ENCODE results near the gene NMNAT3. TPM values are rescaled to one million over a fixed set of nuclear protein-coding genes. Genes with fewer than 3 reads are reported as not detected.
A peak's percentile ranks its signal among the peaks of the same experiment; 100 is the strongest.

The NMNAT3 gene
- total RNA-seq, 1 donor from 2014 or later, result 1.5 TPM

DNA sequence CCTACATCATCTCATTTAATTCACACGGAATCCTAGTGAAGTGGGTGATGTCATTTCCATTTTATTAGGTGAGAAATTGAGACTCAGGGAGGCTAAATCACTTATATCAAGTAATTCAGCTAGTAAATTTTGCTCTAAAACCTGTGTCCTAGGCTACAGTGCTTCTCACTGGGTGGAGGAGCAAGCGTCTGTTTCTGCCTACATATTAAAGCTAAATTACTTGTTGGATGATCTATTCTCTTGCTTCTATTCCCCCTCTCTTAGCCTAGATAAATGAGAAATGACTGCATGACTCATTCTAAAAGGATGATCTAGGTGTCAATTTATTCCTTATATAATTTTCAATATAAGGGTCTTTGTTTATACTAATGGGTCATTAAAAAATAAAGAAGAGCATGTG, 100.4 kb downstream of the NMNAT3 start:
- no peak for DNase-seq

DNA sequence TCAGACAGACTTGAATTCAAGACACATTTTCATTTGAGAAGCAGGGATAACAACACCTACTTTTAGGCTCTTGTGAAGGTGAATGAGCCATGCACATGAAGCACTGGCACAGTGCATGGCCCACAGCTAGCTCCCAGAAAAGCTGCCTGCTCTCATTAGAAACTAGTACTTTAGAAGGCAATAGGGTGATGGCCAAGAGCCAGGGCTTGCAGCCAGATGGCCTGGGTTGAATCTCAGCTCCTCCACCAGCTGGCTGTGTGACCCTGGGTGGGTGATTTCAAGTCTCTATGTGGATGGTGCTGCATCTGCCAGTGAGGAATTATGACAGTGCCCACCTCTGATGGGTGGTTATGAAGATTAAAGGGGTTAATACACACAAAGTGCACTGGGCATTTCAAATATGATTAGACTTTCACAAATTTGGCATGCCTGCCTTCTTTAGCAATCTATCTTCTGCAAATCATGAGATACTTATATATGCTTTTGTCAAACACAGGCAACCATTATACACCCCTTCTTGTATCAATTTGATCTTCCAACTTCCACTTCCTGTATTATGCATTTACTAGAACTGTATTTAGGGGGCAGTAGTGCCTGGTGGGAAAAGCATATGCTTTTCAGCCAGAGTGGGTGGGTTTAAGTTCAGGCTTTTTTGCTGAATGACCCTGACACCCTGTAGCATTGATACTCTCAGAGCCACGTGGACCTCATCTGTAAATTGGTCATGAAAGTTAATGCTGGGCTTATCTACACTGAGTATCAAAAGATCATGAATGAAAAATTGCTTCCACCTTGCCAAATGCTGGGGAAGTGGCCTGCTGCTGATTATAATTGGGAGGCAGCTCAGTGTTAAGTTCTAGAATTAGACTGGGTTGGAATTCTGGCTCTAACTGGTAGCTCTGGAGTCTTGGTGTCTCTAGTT, 103.5 kb downstream of the NMNAT3 start:
- no peak for DNase-seq

DNA sequence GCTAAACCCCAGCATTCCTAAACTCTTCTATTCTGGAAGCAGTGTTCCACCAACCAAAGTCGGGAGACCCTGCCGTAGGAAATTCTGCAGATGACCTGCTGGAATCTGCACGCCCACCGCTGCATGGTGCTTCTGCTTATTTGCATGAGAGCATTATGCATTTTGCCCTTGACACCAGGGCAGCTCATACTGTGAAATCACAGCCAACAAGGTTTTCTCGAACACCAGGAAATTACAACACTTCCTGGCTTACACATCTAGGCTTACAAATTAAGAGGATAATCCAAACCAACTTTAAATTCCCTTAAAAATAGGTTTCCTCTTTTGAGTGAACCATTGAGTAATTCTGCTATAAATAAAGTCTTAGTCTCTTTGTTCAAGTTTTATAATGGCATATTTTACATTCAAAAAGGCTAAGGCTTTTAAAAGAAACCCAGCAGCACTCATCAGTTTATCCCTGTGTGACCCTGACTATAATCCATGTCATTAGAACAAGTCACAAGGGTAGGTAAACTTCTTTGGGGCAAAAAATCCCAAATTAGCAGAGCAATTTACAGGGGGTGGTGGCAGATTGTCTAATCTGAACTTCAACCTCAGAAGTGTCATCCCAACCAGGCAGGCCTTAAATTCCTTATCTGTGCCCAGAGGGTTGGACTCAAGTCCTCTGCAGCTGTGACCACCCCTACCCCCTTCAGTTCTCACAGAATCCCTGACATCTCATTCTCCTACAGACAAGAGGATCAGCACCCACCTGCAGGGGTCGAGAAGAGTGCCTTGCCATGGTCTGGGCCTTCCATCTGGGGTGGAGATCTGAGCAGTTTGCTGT, 104.7 kb downstream of the NMNAT3 start:
- peak; percentile 21 for DNase-seq

DNA sequence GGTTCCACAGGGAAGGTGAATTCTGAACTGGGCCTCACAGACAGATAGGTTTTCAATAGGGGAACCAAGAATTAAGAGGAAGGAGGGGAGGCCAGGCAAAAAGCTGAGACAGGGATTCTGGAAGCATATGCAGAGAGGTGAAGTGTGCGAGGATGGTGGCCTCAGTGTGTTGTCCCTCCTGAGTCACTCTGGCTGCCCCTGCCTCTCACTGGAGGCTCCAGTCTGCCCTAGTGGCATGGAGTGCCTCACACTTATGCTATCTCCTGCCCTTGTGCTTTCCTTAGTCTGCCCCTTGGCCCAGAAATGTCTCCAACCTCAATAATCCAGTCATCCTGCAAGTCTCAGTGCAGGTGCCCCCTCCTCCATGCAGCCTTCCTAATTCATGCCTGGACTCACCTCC, 106.1 kb downstream of the NMNAT3 start:
- no peak for DNase-seq

DNA sequence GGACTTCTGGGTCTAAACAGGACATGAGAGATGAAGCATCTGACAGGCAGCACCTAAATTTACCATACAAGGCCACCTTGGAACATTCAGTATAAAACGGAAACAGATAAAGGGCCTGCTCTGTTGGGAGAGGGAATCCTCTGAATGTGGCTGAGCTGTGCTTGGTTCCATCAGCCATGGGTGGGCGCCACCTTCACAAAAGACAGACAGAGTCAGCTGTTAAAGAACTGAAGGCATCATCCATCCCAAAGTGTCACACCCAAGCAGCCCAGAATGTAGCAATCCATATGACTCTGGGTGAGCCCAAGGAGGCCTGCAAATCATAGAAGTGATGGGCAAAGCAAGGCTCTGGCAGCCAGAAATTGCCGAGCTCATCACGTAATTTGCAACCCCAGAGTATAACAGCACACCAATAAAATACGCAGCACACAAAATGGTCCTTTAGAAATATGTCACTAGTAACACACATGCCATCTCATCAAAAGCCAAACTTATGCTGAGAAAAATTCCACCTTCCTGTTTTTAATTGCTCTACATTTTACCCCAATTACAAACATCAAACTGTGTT, 113.4 kb downstream of the NMNAT3 start:
- no peak for DNase-seq

- peak; percentile 37 for DNase-seq
Observed at GRCh38 chr3:139561959-139562676, 115.7 kb downstream of the NMNAT3 start.

DNA sequence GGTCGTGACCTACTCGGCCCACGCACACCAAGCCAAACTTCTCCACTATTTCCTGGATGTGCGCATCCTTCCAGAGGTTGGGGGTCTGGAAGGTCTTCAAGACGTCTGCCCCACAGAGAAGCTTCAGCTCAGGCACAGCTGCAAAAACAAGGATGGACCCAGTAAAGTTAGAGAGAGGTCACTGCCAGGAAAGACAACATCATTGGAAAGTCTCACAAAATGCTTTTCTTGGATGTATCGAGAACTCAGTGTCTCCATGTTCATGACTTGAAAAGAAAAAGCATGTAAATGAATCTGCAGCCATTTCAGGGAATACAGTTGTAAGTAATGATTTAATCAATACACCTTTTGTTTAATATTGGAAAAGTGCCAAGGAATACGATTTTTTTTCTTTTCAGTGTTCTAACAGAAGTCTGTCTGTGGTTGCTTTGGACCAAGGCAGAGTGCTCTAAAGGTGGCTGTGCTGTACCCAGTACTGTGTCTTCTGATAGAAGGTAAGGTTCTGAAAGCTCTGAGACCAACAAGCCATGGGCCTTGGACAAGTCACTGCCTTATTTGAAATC, 116.4 kb downstream of the NMNAT3 start:
- no peak for DNase-seq

DNA sequence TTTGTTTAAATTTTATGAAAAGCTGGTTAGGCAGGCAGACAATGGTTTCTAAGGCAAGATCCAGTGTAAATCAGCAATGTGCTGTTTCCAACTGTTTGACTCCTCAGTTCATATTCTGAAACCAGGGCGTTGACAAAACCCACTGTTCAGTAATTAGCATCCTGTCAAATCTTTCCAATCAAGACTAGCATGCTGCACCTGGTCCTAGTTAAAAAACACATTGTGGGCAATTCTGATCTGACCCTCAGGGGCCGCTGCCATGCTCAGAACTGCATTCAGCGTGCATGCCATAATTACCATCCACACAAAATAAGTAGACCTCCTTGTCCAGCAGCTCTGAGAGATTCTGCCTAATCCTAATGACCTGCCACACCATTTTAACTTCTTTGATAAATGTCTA, 117.4 kb downstream of the NMNAT3 start:
- DNase-seq, result no peak

DNA sequence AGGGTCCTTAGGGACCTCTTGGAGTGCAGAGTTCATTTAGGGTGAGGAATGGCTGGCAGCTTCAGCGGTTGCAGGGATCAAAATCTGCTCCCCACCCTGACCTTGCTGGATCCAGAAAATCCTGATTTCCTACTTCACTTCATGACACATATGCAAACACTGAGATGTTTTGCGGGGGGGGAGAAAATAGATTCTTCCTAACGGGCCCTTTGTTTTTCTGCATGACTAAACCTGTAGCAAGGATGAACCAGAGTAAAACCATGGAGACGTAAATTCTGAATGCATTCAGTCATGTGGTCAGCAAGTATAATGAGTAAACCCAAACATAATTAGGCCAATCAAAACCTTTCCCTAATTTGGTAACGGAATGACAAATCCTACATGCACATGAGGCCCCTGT, 118.2 kb downstream of the NMNAT3 start:
- DNase-seq, result no peak

DNA sequence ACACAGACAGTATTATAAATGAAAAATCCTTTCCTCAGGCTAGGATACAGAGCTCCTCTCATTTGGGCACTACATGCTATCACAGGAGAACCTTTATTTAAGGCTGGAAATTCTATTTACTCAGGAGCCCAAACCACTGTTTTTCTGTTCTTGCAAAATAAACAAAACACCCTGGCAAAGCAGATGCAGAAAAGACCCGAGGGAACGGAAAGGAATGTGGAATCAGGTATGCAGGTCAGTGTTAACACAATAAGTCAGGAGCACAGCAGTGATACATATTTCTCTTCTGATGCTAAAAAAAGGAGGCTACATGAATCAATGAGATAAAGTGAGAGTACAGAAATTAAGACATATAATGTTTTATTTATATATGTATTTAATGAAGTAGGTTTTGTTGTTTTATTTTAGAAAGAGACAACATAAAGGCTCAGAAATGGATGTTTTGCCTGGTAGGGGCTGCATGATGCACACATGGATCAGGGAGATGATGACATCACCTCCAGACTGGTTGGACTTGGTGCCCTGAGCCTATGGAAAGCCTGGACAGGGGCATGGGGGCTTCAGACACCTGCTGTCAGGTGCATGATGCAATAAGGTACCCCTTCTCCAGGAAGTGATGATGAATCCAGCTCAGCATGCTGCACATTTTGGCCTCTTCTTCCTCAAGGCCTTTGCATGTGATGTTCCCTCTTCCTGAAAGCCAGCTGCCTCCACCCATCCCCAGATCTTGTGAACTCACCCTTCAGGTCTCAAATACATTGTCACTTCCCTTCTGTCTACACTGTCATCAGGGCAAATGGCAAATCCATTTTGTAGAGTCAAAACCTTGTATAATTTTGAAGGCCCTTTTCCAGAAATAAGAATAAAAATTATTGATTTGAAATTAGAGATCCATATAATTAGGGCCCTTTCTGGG, 119.2 kb downstream of the NMNAT3 start:
- DNase-seq, result no peak

GRCh38 chr3:139557041-139557440, 120.7 kb downstream of the NMNAT3 start:
- DNase-seq, result no peak

DNA sequence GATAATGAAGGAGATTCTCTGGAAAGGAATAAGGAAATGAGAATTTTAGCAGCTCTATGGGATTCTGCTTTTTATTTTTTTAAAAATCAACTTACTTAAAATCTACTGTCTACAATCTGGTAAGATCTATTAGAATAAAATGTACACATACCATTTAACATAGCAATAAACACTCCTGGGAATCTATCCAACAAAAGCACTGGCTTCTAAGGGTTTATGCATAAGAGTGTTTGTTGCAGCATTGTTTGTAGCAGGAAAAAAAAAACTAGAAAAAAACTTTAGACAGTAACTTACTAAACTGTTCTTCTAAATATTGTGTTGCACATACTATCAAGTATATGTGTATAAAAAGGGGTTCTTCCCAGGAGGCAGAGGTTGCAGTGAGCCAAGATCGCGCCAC, 122.5 kb downstream of the NMNAT3 start:
- no peak for DNase-seq

GRCh38 chr3:139554628-139555027, 123.1 kb downstream of the NMNAT3 start:
- DNase-seq, result no peak

- DNase-seq, result no peak
Observed at GRCh38 chr3:139552632-139553365, 125.0 kb downstream of the NMNAT3 start.

DNA sequence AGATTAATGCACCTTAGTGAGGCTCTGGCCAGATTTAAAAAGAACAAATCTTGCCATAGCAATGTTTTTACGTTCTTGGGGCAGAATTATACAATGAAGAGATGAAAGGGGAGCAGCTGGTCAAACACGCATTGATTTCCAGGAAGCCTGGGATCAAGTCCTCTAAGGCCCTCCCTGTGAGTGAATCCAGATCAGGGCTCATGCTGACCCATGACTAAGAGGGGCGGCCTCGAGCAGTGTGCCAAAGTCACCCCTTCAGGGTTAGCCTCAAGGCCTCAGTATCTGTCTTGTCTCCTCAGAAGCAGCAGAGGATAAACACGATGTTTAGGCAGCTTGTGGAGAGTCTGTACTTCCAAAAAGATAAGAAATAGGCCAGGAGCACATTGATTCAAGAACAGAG, 129.0 kb downstream of the NMNAT3 start:
- no peak for DNase-seq

DNA sequence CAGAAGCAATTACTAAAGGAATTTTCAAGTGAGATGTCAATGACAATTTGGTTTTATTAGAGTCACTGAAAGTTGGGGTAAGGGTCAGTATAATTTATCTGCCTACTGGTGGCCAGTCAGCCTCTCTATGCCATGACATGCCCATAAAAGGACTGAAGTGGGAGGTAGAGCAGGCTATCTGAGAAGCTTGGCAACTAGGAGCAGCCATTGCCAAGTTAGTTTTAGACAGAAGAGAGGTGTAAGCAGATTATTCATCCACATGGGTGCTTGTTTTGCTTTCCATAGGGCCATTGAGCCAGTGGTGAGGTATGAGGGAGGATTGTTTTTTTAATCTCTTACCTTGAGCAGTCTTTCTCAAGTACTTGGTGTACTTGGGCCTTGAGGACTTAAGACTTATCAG, 130.1 kb downstream of the NMNAT3 start:
- DNase-seq, result no peak

DNA sequence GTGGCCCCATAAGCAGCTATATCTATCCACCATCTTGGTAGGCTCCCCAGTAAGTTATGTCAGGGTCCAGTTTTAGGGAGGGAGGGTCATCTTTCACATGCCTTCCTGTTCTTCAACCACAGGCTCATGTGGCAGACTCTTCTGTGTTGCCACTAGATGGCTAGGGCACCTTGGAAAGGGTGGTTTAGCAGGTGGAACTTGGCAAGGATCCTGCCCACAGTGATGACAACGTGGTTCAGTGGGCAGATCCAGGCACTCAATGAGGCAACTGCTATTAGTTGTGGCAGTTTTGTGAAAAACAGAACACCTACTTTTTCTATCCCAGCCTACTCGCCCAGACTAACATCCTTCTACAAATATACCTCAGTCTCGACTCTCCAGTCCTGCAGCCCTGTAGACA, 131.0 kb downstream of the NMNAT3 start:
- no peak for DNase-seq

DNA sequence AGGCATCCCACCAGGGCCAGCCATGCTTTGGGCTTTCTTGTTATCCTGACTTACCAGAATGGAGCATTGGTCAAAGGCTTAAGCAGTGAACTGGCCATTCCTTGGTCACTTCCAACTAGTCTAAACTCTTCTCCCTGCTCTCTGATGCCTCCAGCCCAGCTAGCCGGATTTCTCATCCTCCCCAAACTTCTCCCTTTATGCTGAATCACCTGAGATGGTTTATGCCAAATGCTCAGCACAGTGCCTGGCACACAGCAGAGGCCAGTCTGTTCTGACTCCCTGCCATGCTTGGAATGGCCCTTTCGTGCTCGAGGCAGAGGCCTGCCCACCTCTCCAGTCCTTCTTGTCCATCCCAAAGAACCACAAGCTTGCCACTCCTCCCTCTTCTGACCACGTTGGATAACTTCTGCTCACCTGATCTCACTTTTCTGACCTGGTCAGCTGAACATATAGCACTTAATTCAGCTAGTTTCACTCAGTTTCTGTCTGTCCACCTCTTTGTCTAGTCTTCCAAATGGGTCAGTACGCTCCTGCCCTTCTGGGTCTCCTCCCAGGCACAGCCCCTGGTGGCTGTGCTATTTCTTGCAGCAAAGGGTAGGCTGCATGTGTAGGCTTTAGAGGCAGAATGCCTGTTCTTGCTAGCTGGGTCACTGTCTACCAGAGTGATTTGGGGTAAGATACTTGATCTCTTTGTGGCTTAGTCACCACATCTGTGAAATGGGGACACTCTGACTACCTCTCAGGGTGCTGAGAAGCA, 136.1 kb downstream of the NMNAT3 start:
- no peak for DNase-seq

DNA sequence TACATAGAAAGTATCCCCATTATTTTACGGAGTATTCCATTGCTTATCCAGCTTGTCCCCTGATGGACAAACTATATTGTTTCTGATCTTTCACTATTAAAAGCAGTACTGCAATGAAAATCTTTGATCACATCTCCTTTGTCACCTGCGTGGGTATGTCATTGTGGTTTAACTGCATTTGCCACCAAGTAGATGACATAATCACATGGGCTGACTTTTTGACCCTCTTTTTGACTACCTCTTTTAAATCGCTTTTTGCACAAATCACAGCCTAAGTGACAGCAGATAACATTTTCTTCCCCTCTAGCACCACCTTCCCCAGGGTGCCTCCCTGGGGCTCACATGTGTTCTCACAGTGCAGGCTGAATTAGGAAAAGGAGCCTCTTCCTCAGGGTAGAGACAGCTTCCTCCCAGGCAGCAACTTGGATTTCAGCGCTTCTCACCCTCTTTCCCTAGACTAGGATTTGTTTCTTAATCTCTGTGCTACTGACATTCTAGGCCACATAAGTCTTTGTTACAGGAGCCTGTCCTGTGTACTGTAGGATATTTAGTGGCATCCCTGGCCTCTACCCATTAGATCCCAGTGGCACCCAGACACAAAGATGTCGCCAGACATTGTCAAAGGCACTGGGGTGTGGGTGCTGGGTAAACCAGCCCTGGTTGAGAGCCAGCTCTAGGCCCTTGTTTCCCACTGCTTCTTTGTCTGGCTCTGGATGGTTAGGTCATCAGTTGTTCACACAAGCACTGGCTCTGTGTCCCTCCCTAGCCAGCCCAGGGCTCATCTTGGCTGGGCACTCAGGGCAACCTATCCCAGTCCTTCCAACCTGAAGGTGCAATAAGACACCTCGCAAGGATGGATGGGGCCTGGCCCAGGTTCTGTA, 136.9 kb downstream of the NMNAT3 start:
- no peak for DNase-seq
